Measurements from ENCODE around the gene SH2D7.

SH2D7 gene

GRCh38 chr15:78064544-78064943 lies 27.8 kb upstream of the SH2D7 start:
- H3K27me3 ChIP-seq (ENCODE audit: insufficient read depth, poor library complexity, severe bottlenecking) = no peaks in the 10 kb centered on the region
- TF ChIP-seq SPI1 (IDR thresholded peaks at IDR 0.05; ENCODE audit: borderline replicate concordance, low read depth) (no peak), POLR2AphosphoS5 (IDR thresholded peaks at IDR 0.05; ENCODE audit: low read depth) (no peak), REST (IDR thresholded peaks at IDR 0.05; ENCODE audit: insufficient replicate concordance, low read depth) (no peak), GABPA (IDR thresholded peaks at IDR 0.05; ENCODE audit: low read depth) (no peak)
- TF ChIP-seq, protein P1, sequence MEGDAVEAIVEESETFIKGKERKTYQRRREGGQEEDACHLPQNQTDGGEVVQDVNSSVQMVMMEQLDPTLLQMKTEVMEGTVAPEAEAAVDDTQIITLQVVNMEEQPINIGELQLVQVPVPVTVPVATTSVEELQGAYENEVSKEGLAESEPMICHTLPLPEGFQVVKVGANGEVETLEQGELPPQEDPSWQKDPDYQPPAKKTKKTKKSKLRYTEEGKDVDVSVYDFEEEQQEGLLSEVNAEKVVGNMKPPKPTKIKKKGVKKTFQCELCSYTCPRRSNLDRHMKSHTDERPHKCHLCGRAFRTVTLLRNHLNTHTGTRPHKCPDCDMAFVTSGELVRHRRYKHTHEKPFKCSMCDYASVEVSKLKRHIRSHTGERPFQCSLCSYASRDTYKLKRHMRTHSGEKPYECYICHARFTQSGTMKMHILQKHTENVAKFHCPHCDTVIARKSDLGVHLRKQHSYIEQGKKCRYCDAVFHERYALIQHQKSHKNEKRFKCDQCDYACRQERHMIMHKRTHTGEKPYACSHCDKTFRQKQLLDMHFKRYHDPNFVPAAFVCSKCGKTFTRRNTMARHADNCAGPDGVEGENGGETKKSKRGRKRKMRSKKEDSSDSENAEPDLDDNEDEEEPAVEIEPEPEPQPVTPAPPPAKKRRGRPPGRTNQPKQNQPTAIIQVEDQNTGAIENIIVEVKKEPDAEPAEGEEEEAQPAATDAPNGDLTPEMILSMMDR (IDR thresholded peaks at IDR 0.05; ENCODE audit: insufficient read depth, low read length) = no peak
- peak overlapping the region; percentile 64 for H3K27ac ChIP-seq (replicated peaks)
- no peak overlapping the region for H3K4me3 ChIP-seq (replicated peaks; ENCODE audit: insufficient read depth, low read length)
- no peak for DNase-seq (ENCODE audit: low read depth in 1 of 2, low spot score in 1 of 2)

DNA sequence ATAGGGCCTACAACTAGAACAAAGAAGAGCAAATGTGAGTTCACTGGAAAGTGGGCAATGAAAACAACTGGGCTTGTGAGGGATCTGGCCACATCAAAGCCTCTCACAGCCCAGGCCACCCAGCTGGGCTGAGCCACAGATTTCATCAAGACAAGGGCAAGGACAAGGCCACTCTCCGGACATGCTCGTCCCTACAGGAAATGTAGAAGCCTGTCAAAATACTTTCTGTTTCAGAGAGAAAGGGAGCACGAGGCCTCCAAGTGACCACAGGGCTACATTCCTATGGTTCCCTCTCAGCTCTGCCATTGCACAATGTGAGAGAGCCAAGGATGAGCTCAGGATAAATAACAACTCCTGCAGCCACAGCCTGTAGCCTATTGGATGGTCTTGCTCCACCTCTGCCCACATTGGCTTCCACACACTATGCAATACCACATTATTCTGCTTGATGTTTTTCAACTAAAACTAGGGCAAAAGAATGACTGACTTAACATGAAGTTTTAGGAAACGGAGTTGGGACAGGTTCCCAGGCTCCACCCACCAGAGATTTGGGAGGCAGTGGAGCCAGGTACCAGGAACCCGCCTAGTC lies 27.0 kb upstream of the SH2D7 start:
- H3K4me3 ChIP-seq (replicated peaks; ENCODE audit: insufficient read depth, low read length) = no peak overlapping the region
- H3K27ac ChIP-seq (replicated peaks) = peak overlapping the region; percentile 64
- peak in 1 of 2 experiments; percentile 78 for DNase-seq (ENCODE audit: low read depth in 1 of 2, low spot score in 1 of 2)
- H3K27me3 ChIP-seq (ENCODE audit: insufficient read depth, poor library complexity, severe bottlenecking) = no peaks in the 10 kb centered on the region
- no peak for TF ChIP-seq SPI1 (IDR thresholded peaks at IDR 0.05; ENCODE audit: borderline replicate concordance, low read depth)
- TF ChIP-seq POLR2AphosphoS5 (IDR thresholded peaks at IDR 0.05; ENCODE audit: low read depth) = no peak

DNA sequence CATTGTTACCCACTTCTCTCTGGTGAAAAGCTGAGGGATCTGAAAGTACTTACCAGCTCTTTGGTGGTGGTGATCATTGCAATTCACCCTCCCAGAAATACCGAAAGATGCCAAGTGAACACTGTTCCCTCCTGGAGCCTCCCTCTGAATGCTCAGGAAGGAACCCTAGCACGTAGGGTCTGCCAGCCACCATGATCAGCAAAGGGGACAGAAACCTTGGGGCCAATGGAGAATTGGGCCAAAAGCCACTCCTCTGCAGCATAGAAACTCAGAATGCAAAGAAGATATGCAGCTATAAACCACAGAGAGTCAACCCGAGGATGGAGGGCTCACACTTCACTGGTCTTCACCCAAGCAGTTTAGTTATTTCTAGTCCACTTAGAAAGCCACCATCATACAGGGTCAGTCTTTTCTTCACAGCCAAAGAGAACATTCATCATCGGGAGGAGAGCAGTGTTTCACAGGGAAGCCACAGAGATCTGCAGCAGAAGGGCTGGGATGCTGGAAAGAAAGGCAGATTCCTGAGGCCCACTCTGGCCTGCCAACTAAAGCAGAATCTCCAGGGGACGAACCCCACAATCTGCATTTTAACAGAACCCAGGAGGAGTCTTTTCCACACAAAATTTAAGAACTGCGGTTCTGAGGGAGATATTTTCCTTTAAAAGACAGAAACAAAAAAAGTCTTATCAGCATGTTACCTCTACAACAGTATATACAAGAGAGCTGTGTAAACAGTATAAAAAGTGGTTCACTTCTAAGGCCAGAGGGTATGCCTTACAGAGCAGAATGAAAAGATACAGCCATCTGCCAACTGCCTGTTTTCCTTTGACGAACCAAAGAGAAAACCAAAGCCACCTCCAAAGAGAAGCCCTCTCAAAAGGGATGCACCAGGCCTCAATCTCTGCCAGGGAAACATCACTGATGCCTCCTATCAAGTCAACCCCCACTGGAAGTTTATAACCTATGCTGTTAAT lies 26.1 kb upstream of the SH2D7 start:
- DNase-seq (ENCODE audit: low read depth in 1 of 2, low spot score in 1 of 2) = no peak
- H3K27me3 ChIP-seq (ENCODE audit: insufficient read depth, poor library complexity, severe bottlenecking) = no peaks in the 10 kb centered on the region
- no peak overlapping the region for H3K4me3 ChIP-seq (replicated peaks; ENCODE audit: insufficient read depth, low read length)
- TF ChIP-seq SPI1 (IDR thresholded peaks at IDR 0.05; ENCODE audit: borderline replicate concordance, low read depth) = no peak
- TF ChIP-seq, protein P1 (IDR thresholded peaks at IDR 0.05; ENCODE audit: insufficient read depth, low read length) = no peak
- peak overlapping the region; percentile 64; the same call in 1 of the 2 replicates for H3K27ac ChIP-seq (replicated peaks)

DNA sequence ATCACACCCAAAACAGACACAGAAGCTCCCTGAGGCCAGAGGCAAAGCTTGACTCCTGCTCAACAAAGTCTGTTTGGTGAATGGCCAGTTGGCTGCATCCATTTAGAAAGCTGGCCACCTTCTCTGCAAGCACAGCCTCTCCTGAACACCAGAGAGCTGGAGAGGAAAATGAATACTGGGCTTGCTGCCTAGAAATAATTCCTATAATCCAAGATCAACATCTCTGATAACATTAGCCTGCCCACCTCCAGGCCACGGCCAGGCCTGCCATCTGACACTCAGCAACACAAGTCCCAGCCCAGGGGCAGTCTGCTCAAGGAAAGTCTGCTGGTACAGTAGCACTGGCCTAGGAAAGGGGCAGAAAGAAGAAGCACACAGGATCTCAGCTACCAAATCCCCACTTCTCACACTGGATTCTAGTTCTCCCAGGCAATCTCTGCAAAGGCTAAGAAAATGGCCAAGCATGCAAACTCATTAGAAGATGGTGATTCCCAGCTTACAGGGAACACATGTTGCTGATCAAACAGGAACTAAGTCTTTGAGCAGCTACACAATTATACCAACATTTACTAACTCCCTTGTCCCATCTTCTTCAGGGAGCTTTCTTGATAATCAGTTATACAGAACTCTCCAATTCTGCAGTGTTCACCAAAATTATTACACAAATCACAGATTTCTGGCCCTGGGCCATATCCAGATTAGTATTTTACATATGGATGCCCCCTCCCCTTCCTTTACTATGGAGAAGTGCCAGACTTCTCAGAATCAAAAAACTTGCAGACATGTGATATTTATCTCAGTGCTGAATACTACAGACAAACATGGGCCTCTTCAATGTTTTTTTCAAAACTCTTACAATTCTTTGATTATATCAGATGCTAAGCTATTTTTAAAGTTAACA lies 24.8 kb upstream of the SH2D7 start:
- Histone ChIP-seq H3K4me3 (replicated peaks; ENCODE audit: insufficient read depth, low read length) (no peak overlapping the region), H3K27ac (replicated peaks) (peak overlapping the region; percentile 83), H3K27me3 (ENCODE audit: insufficient read depth, poor library complexity, severe bottlenecking) (no peaks in the 10 kb centered on the region)
- TF ChIP-seq GABPA (IDR thresholded peaks at IDR 0.05; ENCODE audit: low read depth) = no peak
- no peak for TF ChIP-seq SPI1 (IDR thresholded peaks at IDR 0.05; ENCODE audit: borderline replicate concordance, low read depth)
- no peak for DNase-seq (ENCODE audit: low read depth in 1 of 2, low spot score in 1 of 2)

- Histone ChIP-seq H3K27ac (replicated peaks) (peak overlapping the region; percentile 83), H3K4me3 (replicated peaks; ENCODE audit: insufficient read depth, low read length) (no peak overlapping the region), H3K27me3 (ENCODE audit: insufficient read depth, poor library complexity, severe bottlenecking) (no peaks in the 10 kb centered on the region)
- DNase-seq (ENCODE audit: low read depth in 1 of 2, low spot score in 1 of 2) = peak in 1 of 2 experiments; percentile 30
- no peak for TF ChIP-seq POLR2AphosphoS5 (IDR thresholded peaks at IDR 0.05; ENCODE audit: low read depth)
- TF ChIP-seq SPI1 (IDR thresholded peaks at IDR 0.05; ENCODE audit: borderline replicate concordance, low read depth) = no peak; the same call in 1 of the 2 replicates
- TF ChIP-seq GABPA (IDR thresholded peaks at IDR 0.05; ENCODE audit: low read depth) = no peak
- TF ChIP-seq REST (IDR thresholded peaks at IDR 0.05; ENCODE audit: insufficient replicate concordance, low read depth) = no peak
- TF ChIP-seq, protein P1 (IDR thresholded peaks at IDR 0.05; ENCODE audit: insufficient read depth, low read length) = no peak
Measured at GRCh38 chr15:78069052-78069414, 23.3 kb upstream of the SH2D7 start.

Measured in HL-60 (cell line).